HepG2 (cell line): ENCODE data around the gene NOSIP. TPM values are rescaled to one million over a fixed set of nuclear protein-coding genes. Genes with fewer than 3 reads are reported as not detected.

Experiments used
- HDAC1 ChIP-seq: sonication (generic); formaldehyde crosslinking; IDR thresholded peaks from 2 replicates; pipeline ENCODE4 v1.5.1; 2020; ENCODE audit warnings: mild to moderate bottlenecking, missing genetic modification reagents
- HES4 ChIP-seq: sonication (generic); formaldehyde crosslinking; IDR thresholded peaks from 2 replicates; pipeline ENCODE4 v1.9.0; 2021; ENCODE audit warnings: mild to moderate bottlenecking, missing genetic modification reagents, borderline replicate concordance
- HMG20A ChIP-seq: IDR thresholded peaks from 2 replicates; pipeline ENCODE4 v1.6.1; 2016; ENCODE audit warnings: borderline replicate concordance
- KAT8 ChIP-seq: IDR thresholded peaks from 2 replicates; pipeline ENCODE4 v1.6.1; 2016; ENCODE audit warnings: missing genetic modification reagents, missing compliant biosample characterization
- NR2F2 ChIP-seq: IDR thresholded peaks from 2 replicates; pipeline ENCODE4 v1.6.1; 2012; ENCODE audit warnings: low read depth, inconsistent platforms, borderline replicate concordance
- POLR2AphosphoS2 ChIP-seq: IDR thresholded peaks from 2 replicates; pipeline ENCODE4 v1.6.1; 2011; ENCODE audit warnings: low read depth, low read length, improper control_type of control experiment
- SMAD1 ChIP-seq: sonication (generic); formaldehyde crosslinking; IDR thresholded peaks from 2 replicates; pipeline ENCODE4 v1.4.0; 2020; ENCODE audit warnings: missing genetic modification reagents, low read depth, mild to moderate bottlenecking, borderline replicate concordance
- SP4 ChIP-seq: sonication (generic); formaldehyde crosslinking; IDR thresholded peaks from 2 replicates; pipeline ENCODE4 v1.8.1; 2023; ENCODE audit warnings: mild to moderate bottlenecking, missing genetic modification reagents
- ZBTB1 ChIP-seq: sonication (generic); formaldehyde crosslinking; IDR thresholded peaks from 2 replicates; pipeline ENCODE4 v1.4.0; 2020; ENCODE audit warnings: missing genetic modification reagents, borderline replicate concordance
- ZFP37 ChIP-seq: sonication (generic); formaldehyde crosslinking; IDR thresholded peaks from 2 replicates; pipeline ENCODE4 v1.4.0; 2020; ENCODE audit warnings: missing genetic modification reagents, borderline replicate concordance
- ZFP62 ChIP-seq: sonication (generic); formaldehyde crosslinking; IDR thresholded peaks from 2 replicates; pipeline ENCODE4 v1.4.0; 2020; ENCODE audit warnings: missing genetic modification reagents
- ZFY ChIP-seq: sonication (generic); formaldehyde crosslinking; IDR thresholded peaks from 2 replicates; pipeline ENCODE4 v1.4.0; 2020; ENCODE audit warnings: missing genetic modification reagents
- ZNF138 ChIP-seq: sonication (generic); formaldehyde crosslinking; IDR thresholded peaks from 2 replicates; pipeline ENCODE4 v1.5.0; 2020; ENCODE audit warnings: mild to moderate bottlenecking, low read depth, missing genetic modification reagents
- ZNF232 ChIP-seq: sonication (generic); formaldehyde crosslinking; IDR thresholded peaks from 2 replicates; pipeline ENCODE4 v1.4.0; 2020; ENCODE audit warnings: missing genetic modification reagents, borderline replicate concordance
- ZNF672 ChIP-seq: sonication (generic); formaldehyde crosslinking; IDR thresholded peaks from 2 replicates; pipeline ENCODE4 v1.8.1; 2022; ENCODE audit warnings: missing genetic modification reagents
- ZNF883 ChIP-seq: sonication (generic); formaldehyde crosslinking; IDR thresholded peaks from 2 replicates; pipeline ENCODE4 v1.5.1; 2020; ENCODE audit warnings: mild to moderate bottlenecking, missing genetic modification reagents; ENCODE audit errors: not compliant biosample characterization
- polyA plus RNA-seq, 8 experiments: library from polyadenylated mRNA; depleted of rRNA in 3 of 8; stranded (reverse) in 7 of 8; unstranded in 1 of 8; fragments of >200 nt; fragmentation: Illumina TruSeq in 4 of 8; extraction: Trizol in 4 of 8; gene quantifications; 2 replicates each; pipeline versions ENCODE4 v1.2.1 to v1.2.3, GENCODE V29; 2011 to 2016; ENCODE audit warnings: low read depth in 4 of 8, missing spikeins in 1 of 8, mixed read lengths in 1 of 8; ENCODE audit not compliant: insufficient read depth in 1 of 8
- total RNA-seq, 5 experiments: library from RNA; depleted of rRNA; stranded (reverse); fragments of >200 nt; fragmentation: Illumina TruSeq; extraction: Trizol; gene quantifications; 2 replicates each; pipeline ENCODE4 v1.2.3, GENCODE V29; 2016; ENCODE audit warnings: low read depth in 1 of 5
- TF ChIP-seq, protein P1 (sequence below): sonication (generic); formaldehyde crosslinking; IDR thresholded peaks from 2 replicates; pipeline ENCODE4 v1.4.0; 2020; ENCODE audit warnings: mild to moderate bottlenecking, missing genetic modification reagents, borderline replicate concordance
- TF ChIP-seq, protein P2 (sequence below): sonication (generic); formaldehyde crosslinking; IDR thresholded peaks from 2 replicates; pipeline ENCODE4 v1.4.0; 2020; ENCODE audit warnings: missing genetic modification reagents
- TF ChIP-seq, protein P3 (sequence below): sonication (generic); formaldehyde crosslinking; conservative IDR thresholded peaks from 2 replicates; pipeline ENCODE4 v1.8.0; 2022; ENCODE audit warnings: low read depth, missing genetic modification reagents
- TF ChIP-seq, protein P4 (sequence below): sonication (generic); formaldehyde crosslinking; IDR thresholded peaks from 2 replicates; pipeline ENCODE4 v1.5.0; 2020; ENCODE audit warnings: mild to moderate bottlenecking, missing genetic modification reagents, moderate library complexity

The NOSIP gene
- total and polyA plus RNA-seq, 2 of the 13 experiments (the other 11 are each of a cell fraction or from before 2014, with no cell fraction given), result 54.3 to 78.0 TPM

DNA sequence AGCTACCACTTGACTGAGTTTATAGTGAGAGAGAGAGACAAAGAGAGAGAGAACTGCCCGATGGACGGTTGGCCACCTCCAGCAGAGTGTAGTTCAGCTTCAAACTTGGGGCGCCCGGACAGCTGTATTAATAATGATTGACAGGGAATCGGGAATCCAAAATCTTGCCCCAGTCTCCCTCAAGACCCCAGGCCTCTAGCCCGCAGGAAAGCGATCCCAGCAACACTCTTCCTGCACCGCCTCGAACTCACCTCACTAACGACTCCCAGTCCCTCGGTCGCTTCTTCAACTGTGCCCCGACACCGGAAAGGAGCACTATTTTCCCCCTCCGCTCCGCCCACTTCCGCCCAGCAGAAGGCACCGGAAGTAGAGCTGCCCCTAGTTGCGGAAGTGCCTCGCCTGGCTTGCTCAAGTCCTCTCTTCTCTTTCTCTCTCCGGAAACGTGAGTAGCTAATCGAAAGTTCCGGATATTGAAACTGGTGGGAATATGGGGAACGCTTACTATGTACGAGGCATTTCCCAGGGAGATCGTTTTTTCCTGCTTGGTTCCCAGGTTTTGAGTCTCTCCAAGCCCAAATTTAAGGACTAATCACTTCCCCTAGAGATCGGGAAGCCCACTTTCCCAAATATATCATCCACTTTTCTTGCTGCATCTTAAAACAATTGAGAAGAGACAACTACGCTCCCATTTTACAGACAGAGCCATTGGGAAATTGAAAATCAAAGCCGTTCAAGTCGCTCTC, at the start of gene NOSIP (continued):
- TF ChIP-seq, protein P1, sequence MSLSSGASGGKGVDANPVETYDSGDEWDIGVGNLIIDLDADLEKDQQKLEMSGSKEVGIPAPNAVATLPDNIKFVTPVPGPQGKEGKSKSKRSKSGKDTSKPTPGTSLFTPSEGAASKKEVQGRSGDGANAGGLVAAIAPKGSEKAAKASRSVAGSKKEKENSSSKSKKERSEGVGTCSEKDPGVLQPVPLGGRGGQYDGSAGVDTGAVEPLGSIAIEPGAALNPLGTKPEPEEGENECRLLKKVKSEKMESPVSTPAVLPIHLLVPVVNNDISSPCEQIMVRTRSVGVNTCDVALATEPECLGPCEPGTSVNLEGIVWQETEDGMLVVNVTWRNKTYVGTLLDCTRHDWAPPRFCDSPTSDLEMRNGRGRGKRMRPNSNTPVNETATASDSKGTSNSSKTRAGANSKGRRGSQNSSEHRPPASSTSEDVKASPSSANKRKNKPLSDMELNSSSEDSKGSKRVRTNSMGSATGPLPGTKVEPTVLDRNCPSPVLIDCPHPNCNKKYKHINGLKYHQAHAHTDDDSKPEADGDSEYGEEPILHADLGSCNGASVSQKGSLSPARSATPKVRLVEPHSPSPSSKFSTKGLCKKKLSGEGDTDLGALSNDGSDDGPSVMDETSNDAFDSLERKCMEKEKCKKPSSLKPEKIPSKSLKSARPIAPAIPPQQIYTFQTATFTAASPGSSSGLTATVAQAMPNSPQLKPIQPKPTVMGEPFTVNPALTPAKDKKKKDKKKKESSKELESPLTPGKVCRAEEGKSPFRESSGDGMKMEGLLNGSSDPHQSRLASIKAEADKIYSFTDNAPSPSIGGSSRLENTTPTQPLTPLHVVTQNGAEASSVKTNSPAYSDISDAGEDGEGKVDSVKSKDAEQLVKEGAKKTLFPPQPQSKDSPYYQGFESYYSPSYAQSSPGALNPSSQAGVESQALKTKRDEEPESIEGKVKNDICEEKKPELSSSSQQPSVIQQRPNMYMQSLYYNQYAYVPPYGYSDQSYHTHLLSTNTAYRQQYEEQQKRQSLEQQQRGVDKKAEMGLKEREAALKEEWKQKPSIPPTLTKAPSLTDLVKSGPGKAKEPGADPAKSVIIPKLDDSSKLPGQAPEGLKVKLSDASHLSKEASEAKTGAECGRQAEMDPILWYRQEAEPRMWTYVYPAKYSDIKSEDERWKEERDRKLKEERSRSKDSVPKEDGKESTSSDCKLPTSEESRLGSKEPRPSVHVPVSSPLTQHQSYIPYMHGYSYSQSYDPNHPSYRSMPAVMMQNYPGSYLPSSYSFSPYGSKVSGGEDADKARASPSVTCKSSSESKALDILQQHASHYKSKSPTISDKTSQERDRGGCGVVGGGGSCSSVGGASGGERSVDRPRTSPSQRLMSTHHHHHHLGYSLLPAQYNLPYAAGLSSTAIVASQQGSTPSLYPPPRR (CRISPR knock-in tag), result no peak; the same call in 1 of the 2 replicates
- TF ChIP-seq HES4 (no peak), SMAD1 (CRISPR knock-in tag) (no peak), SP4 (CRISPR knock-in tag) (peak; percentile 90), ZFP37 (0 out of 2 replicates have a peak, but pooled peaks have one; percentile 27), NR2F2 (peak; percentile 68; the same call in 1 of the 2 replicates), ZBTB1 (CRISPR knock-in tag) (no peak), ZNF138 (CRISPR knock-in tag) (no peak), ZFY (CRISPR knock-in tag) (peak; percentile 73), ZNF883 (peak; percentile 43), ZNF232 (CRISPR knock-in tag) (0 out of 2 replicates have a peak, but pooled peaks have one; percentile 56), ZNF672 (CRISPR knock-in tag) (no peak), ZFP62 (no peak), HMG20A (no peak), KAT8 (CRISPR knock-in tag) (peak; percentile 97), HDAC1 (CRISPR knock-in tag) (peak; percentile 83), POLR2AphosphoS2 (no peak)
- TF ChIP-seq, protein P2, sequence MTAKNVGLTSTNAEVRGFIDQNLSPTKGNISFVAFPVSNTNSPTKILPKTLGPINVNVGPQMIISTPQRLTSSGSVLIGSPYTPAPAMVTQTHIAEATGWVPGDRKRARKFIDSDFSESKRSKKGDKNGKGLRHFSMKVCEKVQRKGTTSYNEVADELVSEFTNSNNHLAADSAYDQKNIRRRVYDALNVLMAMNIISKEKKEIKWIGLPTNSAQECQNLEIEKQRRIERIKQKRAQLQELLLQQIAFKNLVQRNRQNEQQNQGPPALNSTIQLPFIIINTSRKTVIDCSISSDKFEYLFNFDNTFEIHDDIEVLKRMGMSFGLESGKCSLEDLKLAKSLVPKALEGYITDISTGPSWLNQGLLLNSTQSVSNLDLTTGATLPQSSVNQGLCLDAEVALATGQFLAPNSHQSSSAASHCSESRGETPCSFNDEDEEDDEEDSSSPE (CRISPR knock-in tag), result peak; percentile 63; the same call in 1 of the 2 replicates
- TF ChIP-seq, protein P3, sequence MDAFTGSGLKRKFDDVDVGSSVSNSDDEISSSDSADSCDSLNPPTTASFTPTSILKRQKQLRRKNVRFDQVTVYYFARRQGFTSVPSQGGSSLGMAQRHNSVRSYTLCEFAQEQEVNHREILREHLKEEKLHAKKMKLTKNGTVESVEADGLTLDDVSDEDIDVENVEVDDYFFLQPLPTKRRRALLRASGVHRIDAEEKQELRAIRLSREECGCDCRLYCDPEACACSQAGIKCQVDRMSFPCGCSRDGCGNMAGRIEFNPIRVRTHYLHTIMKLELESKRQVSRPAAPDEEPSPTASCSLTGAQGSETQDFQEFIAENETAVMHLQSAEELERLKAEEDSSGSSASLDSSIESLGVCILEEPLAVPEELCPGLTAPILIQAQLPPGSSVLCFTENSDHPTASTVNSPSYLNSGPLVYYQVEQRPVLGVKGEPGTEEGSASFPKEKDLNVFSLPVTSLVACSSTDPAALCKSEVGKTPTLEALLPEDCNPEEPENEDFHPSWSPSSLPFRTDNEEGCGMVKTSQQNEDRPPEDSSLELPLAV (CRISPR knock-in tag), result no peak
- TF ChIP-seq, protein P4, sequence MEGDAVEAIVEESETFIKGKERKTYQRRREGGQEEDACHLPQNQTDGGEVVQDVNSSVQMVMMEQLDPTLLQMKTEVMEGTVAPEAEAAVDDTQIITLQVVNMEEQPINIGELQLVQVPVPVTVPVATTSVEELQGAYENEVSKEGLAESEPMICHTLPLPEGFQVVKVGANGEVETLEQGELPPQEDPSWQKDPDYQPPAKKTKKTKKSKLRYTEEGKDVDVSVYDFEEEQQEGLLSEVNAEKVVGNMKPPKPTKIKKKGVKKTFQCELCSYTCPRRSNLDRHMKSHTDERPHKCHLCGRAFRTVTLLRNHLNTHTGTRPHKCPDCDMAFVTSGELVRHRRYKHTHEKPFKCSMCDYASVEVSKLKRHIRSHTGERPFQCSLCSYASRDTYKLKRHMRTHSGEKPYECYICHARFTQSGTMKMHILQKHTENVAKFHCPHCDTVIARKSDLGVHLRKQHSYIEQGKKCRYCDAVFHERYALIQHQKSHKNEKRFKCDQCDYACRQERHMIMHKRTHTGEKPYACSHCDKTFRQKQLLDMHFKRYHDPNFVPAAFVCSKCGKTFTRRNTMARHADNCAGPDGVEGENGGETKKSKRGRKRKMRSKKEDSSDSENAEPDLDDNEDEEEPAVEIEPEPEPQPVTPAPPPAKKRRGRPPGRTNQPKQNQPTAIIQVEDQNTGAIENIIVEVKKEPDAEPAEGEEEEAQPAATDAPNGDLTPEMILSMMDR, result no peak; the same call in 1 of the 2 replicates
